ENCODE results near the gene USP13. TPM values are rescaled to one million over a fixed set of nuclear protein-coding genes. Genes with fewer than 3 reads are reported as not detected.

Gene USP13
- total and polyA plus RNA-seq, 2 experiments from 2014 or later, result 9.6 to 15.7 TPM

DNA sequence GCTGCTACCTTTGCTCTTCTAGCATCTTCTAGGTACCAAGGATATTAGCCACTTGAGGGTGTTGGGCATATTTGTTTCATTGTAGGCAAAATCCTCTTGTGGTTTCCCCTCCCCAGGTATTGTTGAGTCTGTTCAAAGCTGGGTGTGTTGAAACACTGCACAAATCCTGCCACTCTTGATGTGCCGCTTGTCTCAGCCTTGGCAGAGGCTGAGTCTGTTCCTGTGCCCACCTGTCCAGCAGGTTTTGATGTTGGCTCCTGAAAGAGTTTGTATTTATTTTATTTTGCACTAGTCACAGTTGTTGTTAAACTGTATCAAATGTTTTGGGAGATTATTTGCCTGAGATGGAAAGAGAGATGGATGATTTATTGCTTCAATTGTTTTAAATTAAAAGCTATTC is 136.2 kb downstream of the USP13 start:
- Histone ChIP-seq H2AFZ (no peak overlapping the region), H3K9me2 (replicated peaks; ENCODE audit: insufficient read depth) (no peaks in the 10 kb centered on the region), H3K27ac (no peak overlapping the region), H3K36me3 (replicated peaks; ENCODE audit: insufficient read depth, low read depth) (no peaks in the 10 kb centered on the region), H3K27me3 (no peaks in the 10 kb centered on the region), H3K9me3 (ENCODE audit: low read depth) (no peaks in the 10 kb centered on the region), H3K4me1 (ENCODE audit: insufficient read depth) (no peaks in the 10 kb centered on the region), H4K20me1 (ENCODE audit: insufficient read depth, poor library complexity, severe bottlenecking) (no peaks in the 10 kb centered on the region), H3K4me2 (no peak overlapping the region), H3K79me2 (no peaks in the 10 kb centered on the region), H3K4me3 (no peak overlapping the region)
- TF ChIP-seq CTCF (IDR thresholded peaks at IDR 0.05; ENCODE audit: poor library complexity) (no peak), EZH2 (IDR thresholded peaks at IDR 0.05; ENCODE audit: borderline replicate concordance) (no peak), EZH2phosphoT487 (IDR thresholded peaks at IDR 0.05; ENCODE audit: low read depth, severe bottlenecking, unreplicated experiment) (no peak)
- DNase-seq (ENCODE audit: low spot score), result no peak
- WGBS (ENCODE audit: low lambda C conversion rate, missing lambda C conversion rate), result 90% methylated on average over 1 of the region's 1 CpG

DNA sequence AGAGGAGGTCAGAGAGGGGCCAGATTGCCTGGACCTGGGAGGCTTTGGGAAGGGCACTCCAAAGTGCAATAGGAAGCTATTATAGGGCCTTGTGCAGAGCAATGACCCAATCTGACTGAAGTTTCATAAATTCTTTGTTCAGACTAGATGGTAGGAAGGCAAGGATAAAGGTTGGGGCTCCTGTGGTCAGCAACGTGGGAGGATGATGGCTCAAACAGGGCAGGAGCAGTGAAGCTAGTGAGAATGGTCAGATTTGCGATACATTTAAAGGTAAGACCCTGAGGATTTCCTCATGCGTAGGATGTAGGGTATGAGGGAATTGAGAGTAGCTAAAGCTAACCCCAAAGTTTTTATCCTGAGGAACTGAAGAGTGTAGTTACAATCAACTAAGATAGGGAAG is 139.0 kb downstream of the USP13 start:
- Histone ChIP-seq H4K20me1 (ENCODE audit: insufficient read depth, poor library complexity, severe bottlenecking) (no peaks in the 10 kb centered on the region), H3K4me1 (ENCODE audit: insufficient read depth) (peaks cover 4% of the 10 kb centered on the region), H3K4me2 (no peak overlapping the region), H3K79me2 (no peaks in the 10 kb centered on the region), H3K9me3 (ENCODE audit: low read depth) (no peaks in the 10 kb centered on the region), H3K27ac (no peak overlapping the region), H2AFZ (no peak overlapping the region), H3K27me3 (no peaks in the 10 kb centered on the region), H3K36me3 (replicated peaks; ENCODE audit: insufficient read depth, low read depth) (no peaks in the 10 kb centered on the region), H3K9me2 (replicated peaks; ENCODE audit: insufficient read depth) (no peaks in the 10 kb centered on the region), H3K4me3 (no peak overlapping the region)
- DNase-seq (ENCODE audit: low spot score), result no peak
- 90% methylated on average over 3 of the region's 3 CpGs for WGBS (ENCODE audit: low lambda C conversion rate, missing lambda C conversion rate)
- no peak for TF ChIP-seq EZH2phosphoT487 (IDR thresholded peaks at IDR 0.05; ENCODE audit: low read depth, severe bottlenecking, unreplicated experiment)
- TF ChIP-seq EZH2 (IDR thresholded peaks at IDR 0.05; ENCODE audit: borderline replicate concordance), result no peak
- no peak for TF ChIP-seq CTCF (IDR thresholded peaks at IDR 0.05; ENCODE audit: poor library complexity)

- no peak for DNase-seq (ENCODE audit: low spot score)
- Histone ChIP-seq H3K9me2 (replicated peaks; ENCODE audit: insufficient read depth) (no peaks in the 10 kb centered on the region), H2AFZ (no peak overlapping the region), H3K79me2 (no peaks in the 10 kb centered on the region), H3K4me1 (ENCODE audit: insufficient read depth) (peaks cover 7% of the 10 kb centered on the region), H4K20me1 (ENCODE audit: insufficient read depth, poor library complexity, severe bottlenecking) (no peaks in the 10 kb centered on the region), H3K4me2 (no peak overlapping the region), H3K36me3 (replicated peaks; ENCODE audit: insufficient read depth, low read depth) (no peaks in the 10 kb centered on the region), H3K4me3 (no peak overlapping the region), H3K27me3 (no peaks in the 10 kb centered on the region), H3K27ac (no peak overlapping the region), H3K9me3 (ENCODE audit: low read depth) (no peaks in the 10 kb centered on the region)
- TF ChIP-seq CTCF (IDR thresholded peaks at IDR 0.05; ENCODE audit: poor library complexity) (no peak), EZH2phosphoT487 (IDR thresholded peaks at IDR 0.05; ENCODE audit: low read depth, severe bottlenecking, unreplicated experiment) (no peak), EZH2 (IDR thresholded peaks at IDR 0.05; ENCODE audit: borderline replicate concordance) (no peak)
- WGBS (ENCODE audit: low lambda C conversion rate, missing lambda C conversion rate), result 80% methylated on average over 4 of the region's 4 CpGs
Measured at GRCh38 chr3:179794355-179794754, 141.5 kb downstream of the USP13 start.

GRCh38 chr3:179796421-179796820 is 143.6 kb downstream of the USP13 start:
- H4K20me1 ChIP-seq (ENCODE audit: insufficient read depth, poor library complexity, severe bottlenecking), result no peaks in the 10 kb centered on the region

More at GRCh38 chr3:179796421-179796820, 143.6 kb downstream of the USP13 start:
- H3K9me3 ChIP-seq (ENCODE audit: low read depth), result no peaks in the 10 kb centered on the region
- H3K9me2 ChIP-seq (replicated peaks; ENCODE audit: insufficient read depth), result no peaks in the 10 kb centered on the region
- no peak overlapping the region for H3K4me3 ChIP-seq
- no peak overlapping the region for H3K27ac ChIP-seq
- TF ChIP-seq EZH2phosphoT487 (IDR thresholded peaks at IDR 0.05; ENCODE audit: low read depth, severe bottlenecking, unreplicated experiment), result no peak
- TF ChIP-seq EZH2 (IDR thresholded peaks at IDR 0.05; ENCODE audit: borderline replicate concordance), result no peak
- TF ChIP-seq CTCF (IDR thresholded peaks at IDR 0.05; ENCODE audit: poor library complexity), result no peak
- H3K27me3 ChIP-seq, result no peaks in the 10 kb centered on the region
- DNase-seq (ENCODE audit: low spot score), result no peak
- WGBS (ENCODE audit: low lambda C conversion rate, missing lambda C conversion rate), result 73% methylated on average over 4 of the region's 4 CpGs
- no peaks in the 10 kb centered on the region for H3K36me3 ChIP-seq (replicated peaks; ENCODE audit: insufficient read depth, low read depth)
- no peaks in the 10 kb centered on the region for H3K79me2 ChIP-seq
- H3K4me2 ChIP-seq, result peak overlapping the region; percentile 18
- peaks cover 7% of the 10 kb centered on the region for H3K4me1 ChIP-seq (ENCODE audit: insufficient read depth)
- H2AFZ ChIP-seq, result no peak overlapping the region

Data from hepatocyte (in vitro differentiated cells).